ENCODE measurements around the gene TGFB3.

The TGFB3 gene

GRCh38 chr14:75981426-75982265, at the start of gene TGFB3:
TGFB3 (minus strand) TSS chr14:75981995; CDS start chr14:75980893, 1,102 bp downstream.
- H3K4me1 ChIP-seq: peaks cover 0 to 64% (median 49%) of the 10 kb centered on the region in 4 donors
- no peak for TF ChIP-seq CTCF (IDR thresholded peaks at IDR 0.05)
- H3K9me3 ChIP-seq: no peaks in the 10 kb centered on the region
- intact Hi-C loops (cut with DNase I; ENCODE audit: low total_unique reads): loop anchor here (2.0 to 5.0 kb wide), 3 partner anchors 75 to 319 kb away; partner anchors contain the start of genes ERG28 and TTLL5
- peak within 1 kb of the TSS; percentile 93 to 99 for H3K27ac ChIP-seq
- peak; percentile 78 to 93 for DNase-seq
- no peaks in the 10 kb centered on the region for H3K27me3 ChIP-seq
- no peaks in the 10 kb centered on the region for H3K36me3 ChIP-seq
- H3K4me3 ChIP-seq: peak within 1 kb of the TSS; percentile 68 to 76

- intact Hi-C loops (cut with DNase I; ENCODE audit: low total_unique reads): no loop called here
- TF ChIP-seq CTCF (IDR thresholded peaks at IDR 0.05): no peak
- no peak overlapping the region for H3K4me3 ChIP-seq
- H3K4me1 ChIP-seq: no peaks in the 10 kb centered on the region
- no peaks in the 10 kb centered on the region for H3K27me3 ChIP-seq
- no peaks in the 10 kb centered on the region for H3K9me3 ChIP-seq
- no peak overlapping the region for H3K27ac ChIP-seq
- no peak for DNase-seq
- H3K36me3 ChIP-seq: peaks cover 15 to 45% (median 34%) of the 10 kb centered on the region in 3 donors
Observed at GRCh38 chr14:76024211-76024907, 42.6 kb upstream of the TGFB3 start.

- DNase-seq: no peak
- Histone ChIP-seq H3K4me1 (no peaks in the 10 kb centered on the region), H3K9me3 (no peaks in the 10 kb centered on the region), H3K4me3 (no peak overlapping the region), H3K27me3 (no peaks in the 10 kb centered on the region), H3K36me3 (peaks cover 15 to 45% (median 30%) of the 10 kb centered on the region in 3 donors), H3K27ac (no peak overlapping the region)
- TF ChIP-seq CTCF (IDR thresholded peaks at IDR 0.05): no peak
- intact Hi-C loops (cut with DNase I; ENCODE audit: low total_unique reads): no loop called here
Observed at GRCh38 chr14:76023757-76024156, 42.0 kb upstream of the TGFB3 start.

GRCh38 chr14:76022991-76023390, 41.2 kb upstream of the TGFB3 start:
- peaks cover 15 to 45% (median 25%) of the 10 kb centered on the region in 3 donors for H3K36me3 ChIP-seq
- no peak overlapping the region for H3K27ac ChIP-seq
- no peaks in the 10 kb centered on the region for H3K27me3 ChIP-seq
- no peak for TF ChIP-seq CTCF (IDR thresholded peaks at IDR 0.05)
- no peak overlapping the region for H3K4me3 ChIP-seq
- DNase-seq: no peak
- no peaks in the 10 kb centered on the region for H3K4me1 ChIP-seq
- H3K9me3 ChIP-seq: no peaks in the 10 kb centered on the region
- intact Hi-C loops (cut with DNase I; ENCODE audit: low total_unique reads): no loop called here

DNA sequence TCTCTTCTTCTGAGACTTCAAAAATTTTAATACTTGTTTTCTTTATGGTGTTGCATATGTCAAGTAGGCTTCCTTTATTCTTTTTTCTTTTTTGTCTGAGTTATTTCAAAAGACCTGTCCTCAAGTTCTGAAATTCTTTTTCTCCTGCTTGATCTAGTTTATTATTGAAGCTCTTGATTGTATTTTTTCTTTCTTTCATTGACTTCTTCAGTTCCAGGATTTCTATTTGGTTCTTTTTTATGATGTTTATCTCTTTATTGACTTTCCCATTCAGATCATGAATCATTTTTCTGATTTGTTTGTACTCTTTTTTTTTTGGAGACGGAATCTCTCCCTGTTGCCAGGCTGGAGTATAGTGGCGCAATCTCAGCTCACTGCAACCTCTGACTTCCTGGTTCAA, 37.9 kb upstream of the TGFB3 start:
- Histone ChIP-seq H3K36me3 (peaks cover 15 to 35% (median 25%) of the 10 kb centered on the region in 3 donors), H3K4me3 (no peak overlapping the region), H3K9me3 (no peaks in the 10 kb centered on the region), H3K27ac (no peak overlapping the region), H3K27me3 (no peaks in the 10 kb centered on the region), H3K4me1 (no peaks in the 10 kb centered on the region)
- intact Hi-C loops (cut with DNase I; ENCODE audit: low total_unique reads): no loop called here
- TF ChIP-seq CTCF (IDR thresholded peaks at IDR 0.05): no peak
- DNase-seq: no peak

Measured in tibial artery (tissue), 4 donors.